Activated CD4-positive, alpha-beta T cell treated with anti-CD3 and anti-CD28 coated beads for 24 hours (primary cell): ENCODE data around the gene RTP5.
"Not testable (repeated sequence)": the region's sequence is repeated elsewhere in the genome, so short reads cannot be mapped to it uniquely, and the experiment has no call there.

Source experiments
- DNase-seq, 2 donors: peaks; one replicate each; pipeline ENCODE4 v3.0.0-alpha.2; 2020; ENCODE audit warnings: low read depth in 2 of 2

RTP5 gene

GRCh38 chr2:241922816-241923601, 53.5 kb downstream of the RTP5 start:
- not testable (repeated sequence) for DNase-seq
